Ascending aorta (tissue), 2 donors: ENCODE data around the gene MYO18A. TPM values are rescaled to one million over a fixed set of nuclear protein-coding genes. Genes with fewer than 3 reads are reported as not detected.
"Not testable (repeated sequence)": the region's sequence is repeated elsewhere in the genome, so short reads cannot be mapped to it uniquely, and the experiment has no call there.

ENCODE experiments used
- DNase-seq, 2 donors: peaks; one replicate each; pipeline ENCODE4 v3.0.0-alpha.2; 2019; ENCODE audit warnings: low spot score in 2 of 2
- H3K27ac ChIP-seq, 2 donors: fragments of 200-600 bp; sonication (generic); one replicate each; pipeline ENCODE4 v1.5.1; 2016 to 2017; ENCODE audit warnings: mild to moderate bottlenecking in 1 of 2
- H3K27me3 ChIP-seq: fragments of 200-600 bp; sonication (generic); one replicate; pipeline ENCODE4 v1.5.1; 2017
- H3K36me3 ChIP-seq, 2 donors: fragments of 200-600 bp; sonication (generic); one replicate each; pipeline ENCODE4 v1.5.1; 2016
- H3K4me1 ChIP-seq, 2 donors: fragments of 200-600 bp; sonication (generic); one replicate each; pipeline ENCODE4 v1.5.1; 2016 to 2017; ENCODE audit warnings: mild to moderate bottlenecking in 1 of 2
- H3K4me3 ChIP-seq, 2 donors: fragments of 200-600 bp; sonication (generic); one replicate each; pipeline ENCODE4 v1.5.1; 2016 to 2017; ENCODE audit warnings: mild to moderate bottlenecking in 1 of 2
- H3K9me3 ChIP-seq, 2 donors: fragments of 200-600 bp; sonication (generic); one replicate each; pipeline ENCODE4 v1.5.1; 2016
- intact Hi-C: fragments of 100-400 bp; cut with DNase I; formaldehyde crosslinking; loops from one replicate; pipeline ENCODE4 v1.15.1; 2023
- total RNA-seq: library from RNA; depleted of rRNA; stranded (reverse); fragments of >200 nt; gene quantifications from one replicate; pipeline ENCODE4 v1.1.0, GENCODE V29; 2016
- TF ChIP-seq, protein P1 (sequence below), 3 experiments: fragments of 200-600 bp in 2 of 3; fragments of 450-650 bp in 1 of 3; sonication (generic) in 2 of 3; IDR thresholded peaks; one replicate each; pipeline ENCODE4 v1.5.1; 2016 to 2019; ENCODE audit warnings: antibody characterized with exemption in 3 of 3, mild to moderate bottlenecking in 1 of 3, moderate library complexity in 1 of 3

Gene MYO18A
- total RNA-seq, 1 donor from 2014 or later = 185 TPM

DNA sequence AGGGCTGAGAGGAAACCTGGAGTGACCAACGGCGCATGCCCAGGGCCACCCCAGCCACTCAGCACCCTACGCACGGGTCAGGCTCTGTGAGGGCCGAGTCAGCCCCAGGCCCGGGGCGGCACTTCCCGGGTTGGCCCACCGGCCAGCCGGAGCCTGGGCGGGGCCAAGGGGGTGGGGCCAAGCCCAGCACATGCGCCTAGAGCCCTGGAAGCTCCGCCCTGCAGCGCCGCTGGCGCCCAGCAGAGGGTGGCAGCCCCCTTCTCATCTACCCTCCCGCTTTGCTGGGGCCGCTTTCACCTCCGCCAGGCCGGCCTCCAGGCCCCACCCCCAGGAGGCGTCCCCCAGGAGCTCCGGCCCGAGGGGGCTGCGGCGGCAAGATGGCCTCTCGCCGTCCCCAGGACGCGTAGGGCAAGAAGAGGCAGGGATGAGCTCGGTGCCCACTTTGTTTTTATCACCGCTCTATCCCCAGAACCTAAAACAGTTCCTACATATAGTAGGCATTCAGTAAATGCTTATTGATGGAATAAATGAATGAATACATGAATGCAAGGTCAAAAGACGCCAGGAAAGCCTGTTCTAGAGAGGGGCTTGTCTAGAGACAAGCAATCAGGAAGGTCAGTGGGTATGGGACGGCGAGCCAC is 31.3 kb downstream of the MYO18A start:
- intact Hi-C loops = loop anchor here (1.0 to 10.0 kb wide), 5 partner anchors 31 to 386 kb away; partner anchors contain the start of genes MYO18A, NUFIP2 and TAOK1
- peaks cover 0 to 18% of the 10 kb centered on the region in 2 donors for H3K4me1 ChIP-seq
- no peaks in the 10 kb centered on the region for H3K27me3 ChIP-seq
- DNase-seq = peak; percentile 88 to 98
- TF ChIP-seq, protein P1, sequence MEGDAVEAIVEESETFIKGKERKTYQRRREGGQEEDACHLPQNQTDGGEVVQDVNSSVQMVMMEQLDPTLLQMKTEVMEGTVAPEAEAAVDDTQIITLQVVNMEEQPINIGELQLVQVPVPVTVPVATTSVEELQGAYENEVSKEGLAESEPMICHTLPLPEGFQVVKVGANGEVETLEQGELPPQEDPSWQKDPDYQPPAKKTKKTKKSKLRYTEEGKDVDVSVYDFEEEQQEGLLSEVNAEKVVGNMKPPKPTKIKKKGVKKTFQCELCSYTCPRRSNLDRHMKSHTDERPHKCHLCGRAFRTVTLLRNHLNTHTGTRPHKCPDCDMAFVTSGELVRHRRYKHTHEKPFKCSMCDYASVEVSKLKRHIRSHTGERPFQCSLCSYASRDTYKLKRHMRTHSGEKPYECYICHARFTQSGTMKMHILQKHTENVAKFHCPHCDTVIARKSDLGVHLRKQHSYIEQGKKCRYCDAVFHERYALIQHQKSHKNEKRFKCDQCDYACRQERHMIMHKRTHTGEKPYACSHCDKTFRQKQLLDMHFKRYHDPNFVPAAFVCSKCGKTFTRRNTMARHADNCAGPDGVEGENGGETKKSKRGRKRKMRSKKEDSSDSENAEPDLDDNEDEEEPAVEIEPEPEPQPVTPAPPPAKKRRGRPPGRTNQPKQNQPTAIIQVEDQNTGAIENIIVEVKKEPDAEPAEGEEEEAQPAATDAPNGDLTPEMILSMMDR (IDR thresholded peaks at IDR 0.05) = peak; percentile 97 to 99 (median 99)
- peak overlapping the region; percentile 57 to 59 for H3K4me3 ChIP-seq
- H3K9me3 ChIP-seq = no peaks in the 10 kb centered on the region
- H3K36me3 ChIP-seq = no peaks in the 10 kb centered on the region
- peak overlapping the region; percentile 62 to 76 for H3K27ac ChIP-seq

DNA sequence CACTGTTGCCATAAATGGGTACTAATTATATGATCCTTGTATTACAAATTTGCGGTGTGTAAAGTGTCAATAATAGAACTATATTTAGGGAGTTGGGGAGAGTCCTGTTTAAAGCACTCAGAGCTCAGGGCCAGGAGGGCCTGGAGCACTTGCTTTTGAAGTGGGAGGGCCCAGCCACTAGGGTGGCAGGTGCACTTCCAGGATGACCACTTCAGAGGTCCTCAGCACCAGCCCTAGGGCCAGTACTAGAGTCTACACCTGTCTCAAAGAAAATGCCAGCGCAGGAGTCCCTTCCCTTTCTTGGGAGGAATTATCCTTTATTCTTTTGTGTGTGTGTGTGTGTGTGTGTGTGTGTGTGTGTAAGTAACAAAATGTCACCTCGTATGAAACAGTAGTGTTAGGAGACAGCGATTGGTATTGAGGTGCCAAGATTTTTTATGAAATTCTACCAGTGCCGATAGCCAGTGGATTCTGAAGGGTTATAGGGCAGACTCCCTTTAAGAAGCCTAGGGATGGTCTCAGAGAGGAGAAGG is 31.9 kb downstream of the MYO18A start:
- TF ChIP-seq, protein P1 (IDR thresholded peaks at IDR 0.05) = no peak
- Histone ChIP-seq H3K27ac (peak overlapping the region; percentile 62 to 76), H3K4me3 (peak overlapping the region; percentile 57 to 59), H3K9me3 (no peaks in the 10 kb centered on the region), H3K4me1 (peaks cover 0 to 16% of the 10 kb centered on the region in 2 donors), H3K36me3 (no peaks in the 10 kb centered on the region), H3K27me3 (no peaks in the 10 kb centered on the region)
- intact Hi-C loops = loop anchor here (1.0 to 10.0 kb wide), 3 partner anchors 146 to 386 kb away; partner anchors contain the start of genes NUFIP2 and TAOK1
- no peak for DNase-seq

DNA sequence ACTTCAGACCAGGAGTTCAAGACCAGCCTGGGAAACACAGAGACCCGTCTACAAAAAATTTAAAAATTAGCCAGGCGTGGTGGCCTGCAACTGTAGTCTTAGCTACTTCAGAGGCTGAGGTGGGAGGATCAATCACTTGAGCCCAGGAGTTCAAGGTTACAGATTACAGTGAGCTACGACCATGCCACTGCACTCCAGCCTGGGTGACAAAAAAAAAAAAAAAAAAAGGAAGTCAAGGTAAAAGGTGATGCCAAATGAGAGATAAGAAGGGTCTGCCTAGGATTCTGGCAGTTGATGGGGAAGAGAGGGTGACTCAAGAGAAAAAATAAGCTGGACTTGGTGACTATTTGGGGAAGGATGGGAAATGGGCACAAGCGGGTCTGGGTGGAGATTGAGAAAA is 32.5 kb downstream of the MYO18A start:
- no peak for DNase-seq
- peaks cover 0 to 16% of the 10 kb centered on the region in 2 donors for H3K4me1 ChIP-seq
- H3K27me3 ChIP-seq = no peaks in the 10 kb centered on the region
- H3K9me3 ChIP-seq = no peaks in the 10 kb centered on the region
- no peak overlapping the region for H3K4me3 ChIP-seq
- peak overlapping the region in 1 of 2 donors; percentile 76 for H3K27ac ChIP-seq
- TF ChIP-seq, protein P1 (IDR thresholded peaks at IDR 0.05) = no peak
- no peaks in the 10 kb centered on the region for H3K36me3 ChIP-seq
- intact Hi-C loops = loop anchor here (1.0 to 10.0 kb wide), 3 partner anchors 147 to 387 kb away; partner anchors contain the start of genes NUFIP2 and TAOK1

DNA sequence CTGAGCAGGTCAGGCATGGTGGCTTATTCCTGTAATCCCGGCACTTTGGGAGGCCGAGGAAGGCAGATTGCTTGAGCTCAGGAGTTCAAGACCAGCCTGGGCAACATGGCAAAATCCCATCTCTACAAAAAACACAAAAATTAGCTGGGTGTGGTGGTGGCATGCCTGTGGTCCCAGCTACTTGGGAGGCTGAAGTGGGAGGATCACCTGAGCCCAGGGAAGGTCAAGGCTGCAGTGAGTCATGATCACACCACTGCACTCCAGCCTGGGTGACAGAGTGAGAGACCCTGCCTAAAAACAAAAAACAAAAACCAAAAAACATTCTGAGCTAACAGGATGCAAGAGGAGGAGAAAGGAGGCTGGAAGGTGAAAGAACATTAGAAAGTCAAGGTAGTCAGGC is 33.0 kb downstream of the MYO18A start:
- H3K36me3 ChIP-seq, H3K4me3 ChIP-seq, H3K27me3 ChIP-seq, H3K9me3 ChIP-seq, DNase-seq: not testable (repeated sequence)
- Histone ChIP-seq H3K4me1 (peaks cover 0 to 16% of the 10 kb centered on the region in 2 donors), H3K27ac (peak overlapping the region in 1 of 2 donors; percentile 76)
- intact Hi-C loops = loop anchor here (10.0 kb wide), 2 partner anchors 248 to 388 kb away; partner anchors contain the start of gene TAOK1

DNA sequence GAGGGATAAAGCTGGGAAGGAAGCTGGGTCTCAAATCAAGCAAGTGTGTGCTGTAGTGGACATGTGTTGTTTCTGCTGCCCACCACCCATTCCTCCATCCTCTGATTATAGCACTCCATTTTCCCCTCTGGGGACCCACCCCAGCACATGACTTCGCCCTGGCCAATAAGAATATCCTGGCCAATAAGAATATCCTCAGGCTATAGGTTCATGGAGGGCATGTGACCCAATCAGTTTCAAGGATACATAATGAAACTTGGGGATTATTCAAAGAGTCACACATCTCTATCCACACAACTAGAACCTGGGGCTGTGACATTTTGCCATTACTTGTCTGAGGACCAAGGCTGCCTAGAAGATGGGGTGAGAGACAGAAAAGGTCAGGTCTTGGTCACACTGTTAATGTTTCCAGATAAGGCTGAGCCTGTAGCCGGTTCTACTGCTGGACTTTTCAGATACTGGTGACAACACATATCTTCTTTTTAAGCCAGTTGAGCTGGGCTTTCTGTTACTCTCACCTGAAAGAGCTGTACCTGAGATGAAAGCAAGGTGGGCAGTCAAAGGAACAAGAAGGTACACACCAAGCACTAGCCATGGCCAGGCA is 33.7 kb downstream of the MYO18A start:
- H3K36me3 ChIP-seq = no peaks in the 10 kb centered on the region
- peak overlapping the region in 1 of 2 donors; percentile 29 for H3K27ac ChIP-seq
- no peaks in the 10 kb centered on the region for H3K27me3 ChIP-seq
- TF ChIP-seq, protein P1 (IDR thresholded peaks at IDR 0.05) = no peak
- intact Hi-C loops = loop anchor here (10.0 kb wide), 2 partner anchors 248 to 388 kb away; partner anchors contain the start of gene TAOK1
- DNase-seq = no peak
- H3K9me3 ChIP-seq = no peaks in the 10 kb centered on the region
- no peak overlapping the region for H3K4me3 ChIP-seq
- H3K4me1 ChIP-seq = peaks cover under 1 to 18% of the 10 kb centered on the region in 2 donors
